ENCODE measurements around the gene TSPAN18.

- TF ChIP-seq CTCF (IDR thresholded peaks at IDR 0.05) (no peak), SIN3A (IDR thresholded peaks at IDR 0.05; ENCODE audit: borderline replicate concordance, insufficient read depth, low read depth, low read length) (no peak), REST (IDR thresholded peaks at IDR 0.05; ENCODE audit: insufficient read depth in 1 of 2, low read depth in 2 of 2, low read length in 1 of 2) (no peak), POLR2AphosphoS5 (IDR thresholded peaks at IDR 0.05; ENCODE audit: low read depth, low read length) (no peak)
These were observed 214.7 kb downstream of the TSPAN18 start for GRCh38 chr11:44941259-44942021.

Measured in Panc1 (cell line).